ENCODE results near the gene PCBP3.
"Not testable (repeated sequence)": the region's sequence is repeated elsewhere in the genome, so short reads cannot be mapped to it uniquely, and the experiment has no call there.

PCBP3 gene

GRCh38 chr21:45957981-45958600 is 314.6 kb downstream of the PCBP3 start:
- H3K4me1 ChIP-seq (ENCODE audit: insufficient read depth, low read length), result no peaks in the 10 kb centered on the region
- H3K27ac ChIP-seq (ENCODE audit: low read length), result no peak overlapping the region
- peaks cover 14% of the 10 kb centered on the region for H3K9me3 ChIP-seq (ENCODE audit: insufficient read depth, low read depth, low read length)
- H3K4me3 ChIP-seq (ENCODE audit: low read length), result no peak overlapping the region
- no peaks in the 10 kb centered on the region for H3K36me3 ChIP-seq (ENCODE audit: insufficient read depth, low read depth, low read length)
- no peaks in the 10 kb centered on the region for H3K27me3 ChIP-seq (ENCODE audit: insufficient read depth, low read length)
- H3K9ac ChIP-seq (ENCODE audit: low read depth, low read length), result no peak overlapping the region

- Histone ChIP-seq H3K27me3 (ENCODE audit: insufficient read depth, low read length) (no peaks in the 10 kb centered on the region), H3K27ac (ENCODE audit: low read length) (no peak overlapping the region), H3K9ac (ENCODE audit: low read depth, low read length) (no peak overlapping the region), H3K4me3 (ENCODE audit: low read length) (no peak overlapping the region), H3K36me3 (ENCODE audit: insufficient read depth, low read depth, low read length) (no peaks in the 10 kb centered on the region; the same call in 1 of the 2 replicates), H3K4me1 (ENCODE audit: insufficient read depth, low read length) (no peaks in the 10 kb centered on the region), H3K9me3 (ENCODE audit: insufficient read depth, low read depth, low read length) (peaks cover 19% of the 10 kb centered on the region)
Observed at GRCh38 chr21:45959182-45959581, 315.7 kb downstream of the PCBP3 start.

- Histone ChIP-seq H3K27me3 (ENCODE audit: insufficient read depth, low read length) (no peaks in the 10 kb centered on the region), H3K9me3 (ENCODE audit: insufficient read depth, low read depth, low read length) (peaks cover 26% of the 10 kb centered on the region), H3K9ac (ENCODE audit: low read depth, low read length) (no peak overlapping the region), H3K4me1 (ENCODE audit: insufficient read depth, low read length) (no peaks in the 10 kb centered on the region), H3K36me3 (ENCODE audit: insufficient read depth, low read depth, low read length) (no peaks in the 10 kb centered on the region; the same call in 1 of the 2 replicates), H3K4me3 (ENCODE audit: low read length) (no peak overlapping the region), H3K27ac (ENCODE audit: low read length) (no peak overlapping the region)
Observed at GRCh38 chr21:45959779-45960390, 316.4 kb downstream of the PCBP3 start.

GRCh38 chr21:45961408-45961807 is 317.9 kb downstream of the PCBP3 start:
- H3K27me3 ChIP-seq (ENCODE audit: insufficient read depth, low read length); H3K4me3 ChIP-seq (ENCODE audit: low read length); H3K27ac ChIP-seq (ENCODE audit: low read length); H3K4me1 ChIP-seq (ENCODE audit: insufficient read depth, low read length); H3K9ac ChIP-seq (ENCODE audit: low read depth, low read length); H3K36me3 ChIP-seq (ENCODE audit: insufficient read depth, low read depth, low read length): not testable (repeated sequence)
- peaks cover 36% of the 10 kb centered on the region for H3K9me3 ChIP-seq (ENCODE audit: insufficient read depth, low read depth, low read length)

- Histone ChIP-seq H3K9ac (ENCODE audit: low read depth, low read length) (no peak overlapping the region), H3K27ac (ENCODE audit: low read length) (no peak overlapping the region), H3K36me3 (ENCODE audit: insufficient read depth, low read depth, low read length) (no peaks in the 10 kb centered on the region; the same call in 1 of the 2 replicates), H3K4me3 (ENCODE audit: low read length) (no peak overlapping the region), H3K9me3 (ENCODE audit: insufficient read depth, low read depth, low read length) (peaks cover 36% of the 10 kb centered on the region), H3K4me1 (ENCODE audit: insufficient read depth, low read length) (no peaks in the 10 kb centered on the region), H3K27me3 (ENCODE audit: insufficient read depth, low read length) (no peaks in the 10 kb centered on the region)
Observed at GRCh38 chr21:45962531-45963231, 319.2 kb downstream of the PCBP3 start.

GRCh38 chr21:45963232-45963570 is 319.7 kb downstream of the PCBP3 start:
- H3K9ac ChIP-seq (ENCODE audit: low read depth, low read length), result no peak overlapping the region

GRCh38 chr21:45964649-45965048 is 321.1 kb downstream of the PCBP3 start:
- Histone ChIP-seq H3K4me1 (ENCODE audit: insufficient read depth, low read length) (no peaks in the 10 kb centered on the region), H3K4me3 (ENCODE audit: low read length) (no peak overlapping the region), H3K36me3 (ENCODE audit: insufficient read depth, low read depth, low read length) (no peaks in the 10 kb centered on the region; the same call in 1 of the 2 replicates), H3K27me3 (ENCODE audit: insufficient read depth, low read length) (no peaks in the 10 kb centered on the region), H3K9ac (ENCODE audit: low read depth, low read length) (no peak overlapping the region), H3K27ac (ENCODE audit: low read length) (no peak overlapping the region), H3K9me3 (ENCODE audit: insufficient read depth, low read depth, low read length) (peaks cover 36% of the 10 kb centered on the region)

More at GRCh38 chr21:45963232-45963570, 319.7 kb downstream of the PCBP3 start:
- Histone ChIP-seq H3K36me3 (ENCODE audit: insufficient read depth, low read depth, low read length) (no peaks in the 10 kb centered on the region; the same call in 1 of the 2 replicates), H3K4me3 (ENCODE audit: low read length) (no peak overlapping the region), H3K4me1 (ENCODE audit: insufficient read depth, low read length) (no peaks in the 10 kb centered on the region), H3K27me3 (ENCODE audit: insufficient read depth, low read length) (no peaks in the 10 kb centered on the region), H3K27ac (ENCODE audit: low read length) (no peak overlapping the region), H3K9me3 (ENCODE audit: insufficient read depth, low read depth, low read length) (peaks cover 36% of the 10 kb centered on the region)

- no peak overlapping the region for H3K4me3 ChIP-seq (ENCODE audit: low read length)
- no peaks in the 10 kb centered on the region for H3K4me1 ChIP-seq (ENCODE audit: insufficient read depth, low read length)
- no peaks in the 10 kb centered on the region for H3K27me3 ChIP-seq (ENCODE audit: insufficient read depth, low read length)
- no peaks in the 10 kb centered on the region; the same call in 1 of the 2 replicates for H3K36me3 ChIP-seq (ENCODE audit: insufficient read depth, low read depth, low read length)
- no peak overlapping the region for H3K27ac ChIP-seq (ENCODE audit: low read length)
- peaks cover 36% of the 10 kb centered on the region for H3K9me3 ChIP-seq (ENCODE audit: insufficient read depth, low read depth, low read length)
- H3K9ac ChIP-seq (ENCODE audit: low read depth, low read length), result no peak overlapping the region
Observed at GRCh38 chr21:45965084-45965809, 321.7 kb downstream of the PCBP3 start.

GRCh38 chr21:45966791-45967394 is 323.4 kb downstream of the PCBP3 start:
- Histone ChIP-seq H3K27ac (ENCODE audit: low read length) (no peak overlapping the region), H3K36me3 (ENCODE audit: insufficient read depth, low read depth, low read length) (no peaks in the 10 kb centered on the region; the same call in 1 of the 2 replicates), H3K4me3 (ENCODE audit: low read length) (no peak overlapping the region), H3K4me1 (ENCODE audit: insufficient read depth, low read length) (peaks cover under 1% of the 10 kb centered on the region; the same call in 1 of the 2 replicates), H3K27me3 (ENCODE audit: insufficient read depth, low read length) (peaks cover 10% of the 10 kb centered on the region), H3K9me3 (ENCODE audit: insufficient read depth, low read depth, low read length) (peaks cover 27% of the 10 kb centered on the region), H3K9ac (ENCODE audit: low read depth, low read length) (no peak overlapping the region)

GRCh38 chr21:45969921-45970673 is 326.6 kb downstream of the PCBP3 start:
- Histone ChIP-seq H3K4me1 (ENCODE audit: insufficient read depth, low read length) (peaks cover 10% of the 10 kb centered on the region; the same call in 1 of the 2 replicates), H3K27me3 (ENCODE audit: insufficient read depth, low read length) (peaks cover 42% of the 10 kb centered on the region)

More at GRCh38 chr21:45969921-45970673, 326.6 kb downstream of the PCBP3 start:
- H3K9ac ChIP-seq (ENCODE audit: low read depth, low read length), result no peak overlapping the region
- no peak overlapping the region for H3K4me3 ChIP-seq (ENCODE audit: low read length)
- H3K9me3 ChIP-seq (ENCODE audit: insufficient read depth, low read depth, low read length), result peaks cover 8% of the 10 kb centered on the region
- no peak overlapping the region for H3K27ac ChIP-seq (ENCODE audit: low read length)
- no peaks in the 10 kb centered on the region for H3K36me3 ChIP-seq (ENCODE audit: insufficient read depth, low read depth, low read length)
